Esophagus squamous epithelium (tissue), 4 donors: ENCODE data around the gene FAM135A.

Experiments
- POLR2A ChIP-seq, 4 donors: fragments of 450-650 bp; IDR thresholded peaks; one replicate each; pipeline ENCODE4 v1.6.1; 2017; ENCODE audit warnings: antibody characterized with exemption in 4 of 4, mild to moderate bottlenecking in 4 of 4, moderate library complexity in 3 of 4
- TF ChIP-seq, protein P1 (sequence below), 6 experiments: fragments of 450-650 bp in 4 of 6; fragments of 200-600 bp in 2 of 6; sonication (generic) in 2 of 6; IDR thresholded peaks; one replicate each; pipeline ENCODE4 v1.5.1; 2016 to 2019; ENCODE audit warnings: antibody characterized with exemption in 6 of 6, mild to moderate bottlenecking in 4 of 6, moderate library complexity in 4 of 6

DNA sequence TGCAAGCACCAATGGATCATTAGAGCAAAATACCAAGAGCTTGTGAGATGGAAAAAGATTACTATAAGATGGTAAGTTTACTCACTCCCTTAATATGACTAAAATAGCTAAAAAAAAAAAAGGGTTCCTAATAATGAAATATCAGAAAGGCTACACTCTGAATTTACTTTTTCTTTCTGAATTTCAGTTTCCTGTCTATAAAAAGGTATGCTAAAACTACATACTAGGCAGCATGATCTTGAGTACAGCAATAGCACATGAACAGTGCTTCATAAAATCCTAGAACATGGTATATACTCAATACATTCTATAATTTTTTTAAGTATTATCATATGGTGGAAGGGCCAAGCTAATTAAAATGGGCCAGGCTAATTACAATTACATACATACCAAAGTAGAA lies 24.0 kb upstream of the FAM135A start:
- TF ChIP-seq, protein P1, sequence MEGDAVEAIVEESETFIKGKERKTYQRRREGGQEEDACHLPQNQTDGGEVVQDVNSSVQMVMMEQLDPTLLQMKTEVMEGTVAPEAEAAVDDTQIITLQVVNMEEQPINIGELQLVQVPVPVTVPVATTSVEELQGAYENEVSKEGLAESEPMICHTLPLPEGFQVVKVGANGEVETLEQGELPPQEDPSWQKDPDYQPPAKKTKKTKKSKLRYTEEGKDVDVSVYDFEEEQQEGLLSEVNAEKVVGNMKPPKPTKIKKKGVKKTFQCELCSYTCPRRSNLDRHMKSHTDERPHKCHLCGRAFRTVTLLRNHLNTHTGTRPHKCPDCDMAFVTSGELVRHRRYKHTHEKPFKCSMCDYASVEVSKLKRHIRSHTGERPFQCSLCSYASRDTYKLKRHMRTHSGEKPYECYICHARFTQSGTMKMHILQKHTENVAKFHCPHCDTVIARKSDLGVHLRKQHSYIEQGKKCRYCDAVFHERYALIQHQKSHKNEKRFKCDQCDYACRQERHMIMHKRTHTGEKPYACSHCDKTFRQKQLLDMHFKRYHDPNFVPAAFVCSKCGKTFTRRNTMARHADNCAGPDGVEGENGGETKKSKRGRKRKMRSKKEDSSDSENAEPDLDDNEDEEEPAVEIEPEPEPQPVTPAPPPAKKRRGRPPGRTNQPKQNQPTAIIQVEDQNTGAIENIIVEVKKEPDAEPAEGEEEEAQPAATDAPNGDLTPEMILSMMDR (IDR thresholded peaks at IDR 0.05): no peak
- no peak for TF ChIP-seq POLR2A (IDR thresholded peaks at IDR 0.05)
